B cell (primary cell): ENCODE data around the gene SDK1. TPM values are rescaled to one million over a fixed set of nuclear protein-coding genes. Genes with fewer than 3 reads are reported as not detected.

Experiments
- ATAC-seq: fragments of 200-7000 bp; cut with Tn5 transposase; one replicate; pipeline ENCODE4 v1.10.0; 2021; ENCODE audit warnings: low read depth, mild to moderate bottlenecking, moderate number of reproducible peaks, moderate library complexity
- CTCF ChIA-PET: fragments of 350-600 bp; sonication (Branson Sonifier 250); formaldehyde crosslinking; loops from one replicate; lab custom pipeline; 2021; ENCODE audit warnings: antibody characterized with exemption, inconsistent platforms; lab: Charles Lee
- POLR2A ChIA-PET: fragments of 350-600 bp; sonication (Branson Sonifier 250); formaldehyde crosslinking; loops from one replicate; lab custom pipeline; 2021; ENCODE audit warnings: antibody characterized with exemption; lab: Charles Lee
- DNase-seq: peaks from one replicate; pipeline ENCODE4 v3.0.0; 2013
- H2AFZ ChIP-seq: 2 replicates; pipeline ENCODE4 v1.6.1; 2012; ENCODE audit warnings: mild to moderate bottlenecking, low read depth, low read length; ENCODE audit not compliant: insufficient read depth, poor library complexity, severe bottlenecking
- H3K27ac ChIP-seq, 2 donors: 1 replicate in 1 of 2; 2 replicates in 1 of 2; pipeline ENCODE4 v1.5.1; 2012 to 2013; ENCODE audit warnings: low read length in 2 of 2, mild to moderate bottlenecking in 2 of 2, moderate library complexity in 1 of 2
- H3K27me3 ChIP-seq, 4 experiments: fragments of 200-600 bp in 1 of 4; sonication (generic) in 1 of 4; replicated peaks in 1 of 4; 1 replicate in 2 of 4; 2 replicates in 2 of 4; pipeline versions ENCODE4 v1.6.1 to v1.7.0; 2013 to 2016; ENCODE audit warnings: low read length in 3 of 4, mild to moderate bottlenecking in 2 of 4, mixed read lengths in 1 of 4, moderate library complexity in 1 of 4; ENCODE audit not compliant: insufficient read depth in 4 of 4, control insufficient read depth in 3 of 4; ENCODE audit errors: control extremely low read depth in 1 of 4
- H3K36me3 ChIP-seq, 2 experiments: replicated peaks in 1 of 2; 1 replicate in 1 of 2; 2 replicates in 1 of 2; pipeline versions ENCODE4 v1.6.1 to v1.7.1; 2013; ENCODE audit warnings: low read length in 1 of 2; ENCODE audit not compliant: insufficient read depth in 2 of 2, control insufficient read depth in 1 of 2; ENCODE audit errors: control extremely low read depth in 1 of 2, extremely low read depth in 1 of 2
- H3K4me1 ChIP-seq, 2 donors: fragments of 200-600 bp in 1 of 2; sonication (generic) in 1 of 2; 1 replicate in 1 of 2; 2 replicates in 1 of 2; pipeline versions ENCODE4 v1.5.1 to v1.6.1; 2013 to 2017; ENCODE audit warnings: low read length in 2 of 2; ENCODE audit not compliant: control insufficient read depth in 2 of 2, insufficient read depth in 2 of 2
- H3K4me2 ChIP-seq: replicated peaks from 2 replicates; pipeline ENCODE3; 2012; ENCODE audit warnings: mild to moderate bottlenecking, low read depth, low read length; ENCODE audit not compliant: poor library complexity, severe bottlenecking
- H3K4me3 ChIP-seq, 5 experiments: fragments of 200-600 bp in 1 of 5; sonication (generic) in 1 of 5; 1 replicate in 3 of 5; 2 replicates in 2 of 5; pipeline versions ENCODE4 v1.5.1 to v1.7.0; 2011 to 2016; ENCODE audit warnings: low read length in 4 of 5, mild to moderate bottlenecking in 4 of 5, low read depth in 2 of 5, control low read depth in 1 of 5, moderate library complexity in 1 of 5; ENCODE audit not compliant: insufficient read depth in 1 of 5; ENCODE audit errors: control extremely low read depth in 1 of 5, extremely low read depth in 1 of 5
- H3K79me2 ChIP-seq: fragments of 200-600 bp; sonication (generic); one replicate; pipeline ENCODE4 v1.6.0; 2016; ENCODE audit warnings: low read length; ENCODE audit not compliant: control insufficient read depth, insufficient read depth
- H3K9ac ChIP-seq: fragments of 200-600 bp; sonication (generic); 2 replicates; pipeline ENCODE4 v1.6.1; 2017; ENCODE audit warnings: mild to moderate bottlenecking, low read length, moderate library complexity
- H3K9me3 ChIP-seq, 3 donors: one replicate each; pipeline versions ENCODE4 v1.6.1 to v1.7.1; 2013; ENCODE audit warnings: low read length in 2 of 3; ENCODE audit not compliant: control insufficient read depth in 2 of 3, insufficient read depth in 1 of 3; ENCODE audit errors: control extremely low read depth in 1 of 3
- H4K20me1 ChIP-seq: 2 replicates; pipeline ENCODE4 v1.6.0; 2012; ENCODE audit warnings: mild to moderate bottlenecking, low read length; ENCODE audit not compliant: insufficient read depth, control insufficient read depth, poor library complexity, severe bottlenecking
- H3K27ac Mint-ChIP-seq: one replicate; pipeline ENCODE4 v1.8.0; 2021; ENCODE audit warnings: mixed read lengths
- H3K27me3 Mint-ChIP-seq: one replicate; pipeline ENCODE4 v1.8.0; 2021; ENCODE audit warnings: mixed read lengths
- H3K4me1 Mint-ChIP-seq: one replicate; pipeline ENCODE4 v1.8.0; 2021; ENCODE audit warnings: mixed read lengths
- H3K4me3 Mint-ChIP-seq: one replicate; pipeline ENCODE4 v1.8.0; 2021; ENCODE audit warnings: mixed read lengths
- H3K9me3 Mint-ChIP-seq: one replicate; pipeline ENCODE4 v1.8.0; 2022; ENCODE audit warnings: mixed read lengths; ENCODE audit not compliant: insufficient read depth
- CTCF ChIP-seq: fragments of 200-600 bp; IDR thresholded peaks from one replicate; pipeline ENCODE4 v1.8.0; 2022; ENCODE audit warnings: antibody characterized with exemption, mild to moderate bottlenecking
- EZH2 ChIP-seq: IDR thresholded peaks from 2 replicates; pipeline ENCODE4 v1.6.1; 2012; ENCODE audit warnings: borderline replicate concordance, low read depth, mild to moderate bottlenecking, moderate library complexity, low read length; ENCODE audit not compliant: insufficient read depth, poor library complexity, severe bottlenecking
- WGBS: methylation state at CpG from one replicate; pipeline ENCODE4 v1.1.5; 2013; ENCODE audit warnings: missing lambda C conversion rate; ENCODE audit not compliant: insufficient coverage; 5-methylcytosine and 5-hydroxymethylcytosine counted together
- intact Hi-C: fragments of 100-400 bp; cut with micrococcal nuclease; formaldehyde crosslinking; loops from one replicate; pipeline ENCODE4 v1.10.0; 2022
- polyA plus RNA-seq: library from polyadenylated mRNA; depleted of rRNA; stranded (reverse); fragments of >200 nt; gene quantifications from 2 replicates; pipeline ENCODE4 v1.2.3, GENCODE V29; 2012
- total RNA-seq, 2 donors: library from RNA; stranded (reverse); fragments of 120-200 nt in 1 of 2; gene quantifications; 1 replicate in 1 of 2; 2 replicates in 1 of 2; pipeline versions ENCODE4 v1.2.3 to v1.2.4, GENCODE V29; 2013 to 2022

SDK1 gene
- total and polyA plus RNA-seq, 2 donors (not counting 1 experiment from before 2014, with no cell fraction given): 0.73 to 2.0 TPM

DNA sequence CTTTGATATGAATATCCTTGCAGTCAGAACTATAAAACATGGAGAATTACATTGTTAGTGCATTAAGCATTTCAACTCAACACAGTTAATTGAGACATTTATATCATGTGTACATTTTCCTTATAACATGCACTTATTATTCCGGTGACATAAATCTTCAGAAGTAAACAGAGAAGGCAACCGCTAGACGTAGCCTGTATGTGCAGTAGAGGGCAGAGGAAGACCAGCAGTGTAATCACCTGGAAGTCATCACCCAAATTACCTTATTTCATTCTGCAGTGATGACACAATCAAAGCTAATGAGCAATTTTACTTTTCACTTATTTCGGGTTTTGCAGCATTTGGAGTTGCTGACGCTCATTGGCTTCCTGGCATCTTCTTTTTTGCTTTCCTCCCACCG, 394.6 kb downstream of the SDK1 start:
- Histone ChIP-seq H3K27ac (no peak overlapping the region), H3K9ac (no peak overlapping the region), H2AFZ (no peak overlapping the region), H3K4me2 (no peak overlapping the region), H4K20me1 (no peaks in the 10 kb centered on the region), H3K4me3 (no peak overlapping the region), H3K4me1 (no peaks in the 10 kb centered on the region), H3K9me3 (no peaks in the 10 kb centered on the region), H3K36me3 (no peaks in the 10 kb centered on the region), H3K27me3 (no peaks in the 10 kb centered on the region), H3K79me2 (no peaks in the 10 kb centered on the region)
- H3K9me3 Mint-ChIP-seq: no peaks in the 10 kb centered on the region
- H3K4me1 Mint-ChIP-seq: no peaks in the 10 kb centered on the region
- ChIA-PET CTCF (interaction anchor here (0.9 kb wide), 1 partner anchor 98 kb away, joined by 3 read pairs; no protein-coding TSS in a partner anchor), POLR2A (no interaction called here)
- TF ChIP-seq EZH2: no peak
- no peak for TF ChIP-seq CTCF
- 84% methylated on average over 3 of the region's 6 CpGs for WGBS
- intact Hi-C loops: no loop called here
- no peak overlapping the region for H3K27ac Mint-ChIP-seq
- ATAC-seq (no peak), DNase-seq (peak; percentile 28)
- no peak overlapping the region for H3K4me3 Mint-ChIP-seq
- H3K27me3 Mint-ChIP-seq: peaks cover 9% of the 10 kb centered on the region

DNA sequence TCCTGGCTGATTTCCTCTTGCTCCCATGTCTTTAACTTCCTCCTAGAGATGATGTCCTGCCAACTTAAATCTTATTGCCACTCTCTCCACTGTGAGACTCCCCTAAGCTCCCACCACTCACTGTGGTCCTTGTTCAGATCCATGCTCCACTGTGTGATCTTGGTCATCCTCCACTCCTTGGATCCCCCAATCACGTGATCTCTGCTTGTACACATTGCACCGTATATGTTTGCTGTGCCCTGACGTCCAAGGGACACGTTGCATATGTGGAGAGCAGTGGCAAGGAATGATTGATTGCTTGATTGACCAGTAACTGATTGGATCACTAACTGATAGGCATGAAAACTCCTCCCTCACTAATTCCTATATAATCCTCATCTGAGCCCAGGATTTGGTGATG, 395.1 kb downstream of the SDK1 start:
- H2AFZ ChIP-seq: no peak overlapping the region
- H3K36me3 ChIP-seq: no peaks in the 10 kb centered on the region
- H3K4me1 ChIP-seq: no peaks in the 10 kb centered on the region
- no peak overlapping the region for H3K4me2 ChIP-seq
- no peak for ATAC-seq
- H3K9me3 ChIP-seq: no peaks in the 10 kb centered on the region
- whole genome bisulfite sequencing: no CpG with 5 or more reads among the region's 4 CpGs
- DNase-seq: no peak
- Mint-ChIP-seq H3K4me3 (no peak overlapping the region), H3K27me3 (peaks cover 13% of the 10 kb centered on the region), H3K4me1 (no peaks in the 10 kb centered on the region), H3K9me3 (no peaks in the 10 kb centered on the region), H3K27ac (no peak overlapping the region)
- TF ChIP-seq EZH2: no peak
- TF ChIP-seq CTCF: no peak
- no peaks in the 10 kb centered on the region for H3K27me3 ChIP-seq
- no peak overlapping the region for H3K9ac ChIP-seq
- no peak overlapping the region for H3K27ac ChIP-seq
- ChIA-PET CTCF (interaction anchor here (0.9 kb wide), 1 partner anchor 97 kb away, joined by 3 read pairs; no protein-coding TSS in a partner anchor), POLR2A (no interaction called here)
- H3K79me2 ChIP-seq: no peaks in the 10 kb centered on the region
- intact Hi-C loops: no loop called here
- no peaks in the 10 kb centered on the region for H4K20me1 ChIP-seq
- H3K4me3 ChIP-seq: no peak overlapping the region
